Right lobe of liver (tissue), 4 donors: ENCODE results near the gene RSPH6A.

Experiments used
- CTCF ChIP-seq, 4 donors: fragments of 200-600 bp in 3 of 4; fragments of 450-650 bp in 1 of 4; IDR thresholded peaks; one replicate each; pipeline versions ENCODE4 v1.5.1 to v1.8.0; 2016 to 2022; ENCODE audit warnings: antibody characterized with exemption in 4 of 4, mild to moderate bottlenecking in 2 of 4
- POLR2A ChIP-seq: fragments of 450-650 bp; IDR thresholded peaks from one replicate; pipeline ENCODE4 v1.6.1; 2017; ENCODE audit warnings: antibody characterized with exemption, mild to moderate bottlenecking
- donor health status: DM: no; HTN: no; CAD: no.
- donor health status: DM: no; HTN: no; CAD: no.
- donor health status: DM: no; HTN: yes; CAD: no.

GRCh38 chr19:45852145-45852750, 37.1 kb upstream of the RSPH6A start:
- TF ChIP-seq CTCF (IDR thresholded peaks at IDR 0.05) (no peak), POLR2A (no peak)
